MV-4-11 (cell line): Measurements from ENCODE around the gene DMXL1.

Source experiments
- DNase-seq: peaks from one replicate; lab custom pipeline; 2025; lab: John Stamatoyannopoulos, UW

The DMXL1 gene

GRCh38 chr5:119291056-119291455 is 220.2 kb downstream of the DMXL1 start:
- DNase-seq = no peak

- DNase-seq = no peak
Observed at GRCh38 chr5:119291877-119292276, 221.0 kb downstream of the DMXL1 start.

DNA sequence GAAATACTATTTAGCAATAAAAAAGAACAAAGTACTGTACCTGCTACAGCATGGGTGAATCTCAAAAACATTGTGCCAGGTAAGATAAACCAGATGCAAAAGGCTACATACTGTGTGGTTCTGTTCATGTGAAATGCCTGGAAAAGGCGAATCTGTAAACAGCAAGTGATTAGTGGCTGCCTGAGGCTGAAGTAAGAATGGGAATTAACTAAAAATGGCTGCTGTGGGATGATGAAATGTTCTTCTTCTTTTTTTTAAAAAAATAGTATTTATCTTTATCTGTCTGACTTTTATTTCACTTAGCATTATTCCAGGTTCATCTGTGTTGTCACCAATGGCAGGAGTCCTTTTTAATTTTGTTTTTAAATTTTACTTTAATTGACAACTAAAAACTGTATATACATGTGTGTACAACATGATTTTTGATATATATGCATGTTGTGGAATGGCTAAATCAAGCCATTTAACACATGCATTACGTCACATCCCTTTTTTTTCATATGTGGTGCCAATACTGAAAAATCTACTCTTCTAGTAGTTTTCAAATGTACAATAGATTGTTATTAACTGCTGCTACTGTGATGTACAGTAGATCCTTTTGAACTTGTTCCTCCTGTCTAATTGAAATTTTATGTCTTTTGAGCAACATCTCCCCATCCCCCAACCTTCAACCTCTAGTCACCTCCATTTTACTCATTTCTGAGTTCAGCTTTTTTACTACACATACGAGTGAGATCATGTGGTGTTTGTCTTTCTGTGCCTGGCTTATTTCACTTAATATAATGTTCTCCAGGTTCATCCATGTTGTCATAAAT is 222.0 kb downstream of the DMXL1 start:
- DNase-seq = peak; percentile 40

DNA sequence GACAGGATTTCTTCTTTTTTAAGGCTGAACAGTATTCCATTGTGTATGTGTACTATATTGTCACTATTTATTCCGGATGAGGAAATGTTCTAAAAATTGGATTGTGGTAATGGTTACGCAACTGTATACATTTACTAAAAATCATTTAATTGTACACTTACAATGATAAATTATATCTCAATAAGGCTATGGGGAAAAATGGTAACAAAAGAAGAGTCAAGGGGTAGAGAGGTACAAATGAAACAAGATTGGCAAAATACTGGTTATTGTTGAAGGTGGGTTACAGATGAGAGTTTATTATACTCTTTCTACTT is 222.6 kb downstream of the DMXL1 start:
- no peak for DNase-seq
